Endothelial cell of umbilical vein (primary cell): Measurements from ENCODE around the gene SMARCA4. TPM values are rescaled to one million over a fixed set of nuclear protein-coding genes. Genes with fewer than 3 reads are reported as not detected.

Source experiments
- BruUV-seq: library from RNA; stranded (reverse); fragments of 400-500 nt; replicated peaks from 2 replicates; lab custom pipeline; 2021; lab: Mats Ljungman, UMichigan
- CTCF ChIA-PET: fragments of 300-600, 350-600 bp; sonication (Branson Sonifier 250); formaldehyde crosslinking; loops from one replicate; lab custom pipeline; 2021; ENCODE audit warnings: antibody characterized with exemption, inconsistent platforms; lab: Charles Lee
- POLR2A ChIA-PET: fragments of 300-600, 350-600 bp; sonication (Branson Sonifier 250); formaldehyde crosslinking; loops from one replicate; lab custom pipeline; 2021; ENCODE audit warnings: antibody characterized with exemption, inconsistent platforms; lab: Charles Lee
- DNase-seq: peaks from one replicate; pipeline ENCODE4 v3.0.0-alpha.2; 2011; ENCODE audit warnings: low read depth, low spot score
- FAIRE-seq: peaks from 2 replicates; lab custom pipeline; 2011; peaks lifted over from hg19 to GRCh38; lab: Jason Lieb, UNC
- H2AFZ ChIP-seq: 2 replicates; pipeline ENCODE4 v1.6.0; 2012; ENCODE audit warnings: low read depth, low read length, control low read depth, inconsistent platforms
- H3K27ac ChIP-seq: 2 replicates; pipeline ENCODE4 v1.5.1; 2011; ENCODE audit warnings: low read depth, mild to moderate bottlenecking, control low read depth, low read length, moderate library complexity; ENCODE audit not compliant: insufficient read depth
- H3K27me3 ChIP-seq, 2 experiments: 2 replicates each; pipeline versions ENCODE4 v1.6.0 to v1.6.1; 2011; ENCODE audit warnings: low read length in 2 of 2, mixed read lengths in 1 of 2; ENCODE audit not compliant: control insufficient read depth in 2 of 2, insufficient read depth in 2 of 2
- H3K36me3 ChIP-seq, 2 experiments: 2 replicates in 1 of 2; 3 replicates in 1 of 2; pipeline ENCODE4 v1.5.1; 2011; ENCODE audit warnings: low read length in 2 of 2, mild to moderate bottlenecking in 1 of 2, moderate library complexity in 1 of 2; ENCODE audit not compliant: control insufficient read depth in 2 of 2, insufficient read depth in 2 of 2; ENCODE audit errors: extremely low read depth in 1 of 2
- H3K4me1 ChIP-seq: 3 replicates; pipeline ENCODE4 v1.5.1; 2011; ENCODE audit warnings: mild to moderate bottlenecking, low read length; ENCODE audit not compliant: control insufficient read depth, insufficient read depth; ENCODE audit errors: extremely low read depth
- H3K4me2 ChIP-seq: 2 replicates; pipeline ENCODE4 v1.6.1; 2011; ENCODE audit warnings: low read length, control low read depth, mixed read lengths; ENCODE audit not compliant: insufficient read depth
- H3K4me3 ChIP-seq, 3 experiments: fragments of 200-600 bp in 1 of 3; sonication (generic), shearing (Covaris generic) in 1 of 3; replicated peaks in 1 of 3; 2 replicates each; pipeline ENCODE4 v1.5.1; 2011 to 2016; ENCODE audit warnings: control low read depth in 3 of 3, low read length in 3 of 3, mild to moderate bottlenecking in 2 of 3, inconsistent platforms in 1 of 3, low read depth in 1 of 3, moderate library complexity in 1 of 3; ENCODE audit not compliant: insufficient read depth in 1 of 3
- H3K79me2 ChIP-seq: 2 replicates; pipeline ENCODE4 v1.6.0; 2012; ENCODE audit warnings: low read length, inconsistent platforms; ENCODE audit not compliant: control insufficient read depth, insufficient read depth
- H3K9ac ChIP-seq: replicated peaks from 2 replicates; pipeline ENCODE3; 2011; ENCODE audit warnings: low read length, control low read depth; ENCODE audit not compliant: insufficient read depth; ENCODE audit errors: extremely low read depth
- H3K9me1 ChIP-seq: replicated peaks from 3 replicates; pipeline ENCODE4 v1.6.0; 2011; ENCODE audit warnings: mild to moderate bottlenecking, low read length; ENCODE audit not compliant: control insufficient read depth, insufficient read depth; ENCODE audit errors: extremely low read depth
- H3K9me3 ChIP-seq: replicated peaks from 2 replicates; pipeline ENCODE4 v1.5.1; 2012; ENCODE audit warnings: low read length, inconsistent platforms; ENCODE audit not compliant: control insufficient read depth, insufficient read depth
- H4K20me1 ChIP-seq: replicated peaks from 2 replicates; pipeline ENCODE3; 2011; ENCODE audit warnings: mild to moderate bottlenecking, low read length; ENCODE audit not compliant: control insufficient read depth, insufficient read depth; ENCODE audit errors: extremely low read depth
- EZH2 ChIP-seq: IDR thresholded peaks from 2 replicates; pipeline ENCODE4 v1.6.1; 2012; ENCODE audit warnings: borderline replicate concordance, low read depth, mild to moderate bottlenecking, moderate library complexity, low read length, inconsistent platforms; ENCODE audit not compliant: severe bottlenecking
- FOS ChIP-seq: IDR thresholded peaks from 2 replicates; pipeline ENCODE4 v1.6.1; 2011; ENCODE audit warnings: mild to moderate bottlenecking, low read length, moderate library complexity, borderline replicate concordance; ENCODE audit not compliant: insufficient read depth
- GATA2 ChIP-seq: IDR thresholded peaks from 2 replicates; pipeline ENCODE4 v1.7.0; 2011; ENCODE audit warnings: low read depth, mild to moderate bottlenecking, moderate library complexity, mixed read lengths, low read length; ENCODE audit not compliant: insufficient read length, insufficient read depth
- JUN ChIP-seq: IDR thresholded peaks from 2 replicates; pipeline ENCODE4 v1.6.1; 2011; ENCODE audit warnings: borderline replicate concordance, low read depth; ENCODE audit not compliant: insufficient read length, insufficient read depth
- MYC ChIP-seq: IDR thresholded peaks from one replicate; pipeline ENCODE4 v1.6.1; 2011; ENCODE audit warnings: mild to moderate bottlenecking, low read depth, low read length
- POLR2A ChIP-seq: IDR thresholded peaks from 2 replicates; pipeline ENCODE4 v1.6.1; 2012; ENCODE audit warnings: low read depth, mild to moderate bottlenecking, control low read depth, low read length
- POLR2AphosphoS5 ChIP-seq: IDR thresholded peaks from 2 replicates; pipeline ENCODE4 v1.6.1; 2012; ENCODE audit warnings: low read depth, mild to moderate bottlenecking, control low read depth, low read length, moderate library complexity; ENCODE audit not compliant: insufficient read depth
- dilution Hi-C: fragments of 300-500 bp; cut with MboI; formaldehyde crosslinking; loops from one replicate; pipeline ENCODE4 v1.15.0; 2019; ENCODE audit warnings: low sequenced_read_pairs; ENCODE audit not compliant: extremely low pct_ligation_motif_present
- intact Hi-C: fragments of 100-400 bp; cut with micrococcal nuclease; formaldehyde crosslinking; loops from one replicate; pipeline ENCODE4 v1.10.0; 2022
- polyA plus RNA-seq, 4 experiments: library from polyadenylated mRNA; depleted of rRNA in 3 of 4; stranded (reverse) in 3 of 4; unstranded in 1 of 4; fragments of >200 nt; gene quantifications; 2 replicates each; pipeline versions ENCODE4 v1.2.1 to v1.2.3, GENCODE V29; 2011 to 2012; ENCODE audit warnings: missing spikeins in 1 of 4
- total RNA-seq: library from RNA; stranded (reverse); gene quantifications from 2 replicates; pipeline ENCODE4 v1.2.3, GENCODE V29; 2021
- TF ChIP-seq, protein P1 (sequence below): IDR thresholded peaks from 2 replicates; pipeline ENCODE4 v1.6.1; 2011; ENCODE audit not compliant: insufficient read depth, insufficient read length
- TF ChIP-seq, protein P2 (sequence below), 2 donors: IDR thresholded peaks; 1 replicate in 1 of 2; 2 replicates in 1 of 2; pipeline ENCODE4 v1.5.1; 2011; ENCODE audit warnings: low read length in 2 of 2, mild to moderate bottlenecking in 2 of 2, moderate library complexity in 2 of 2, control low read depth in 1 of 2, inconsistent platforms in 1 of 2, low read depth in 1 of 2; ENCODE audit not compliant: insufficient read depth in 1 of 2; ENCODE audit errors: extremely low read depth in 1 of 2

The SMARCA4 gene
- total and polyA plus RNA-seq, 2 donors (not counting 3 experiments of a cell fraction or from before 2014, with no cell fraction given) = 65.0 to 177 TPM

DNA sequence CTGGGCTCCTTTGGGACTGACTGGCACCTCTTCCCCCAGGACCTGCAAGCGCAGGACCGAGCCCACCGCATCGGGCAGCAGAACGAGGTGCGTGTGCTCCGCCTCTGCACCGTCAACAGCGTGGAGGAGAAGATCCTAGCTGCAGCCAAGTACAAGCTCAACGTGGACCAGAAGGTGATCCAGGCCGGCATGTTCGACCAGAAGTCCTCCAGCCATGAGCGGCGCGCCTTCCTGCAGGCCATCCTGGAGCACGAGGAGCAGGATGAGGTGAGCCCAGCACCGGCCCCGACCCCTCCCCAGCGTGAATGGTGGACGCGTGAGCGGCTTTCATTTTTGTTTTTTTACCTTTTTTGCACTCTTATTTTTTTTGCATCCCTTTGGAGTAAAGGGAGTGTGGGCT, 72.4 kb downstream of the SMARCA4 start:
- Histone ChIP-seq H3K9me3 (no peaks in the 10 kb centered on the region), H2AFZ (no peak overlapping the region), H3K4me1 (no peaks in the 10 kb centered on the region), H3K4me3 (no peak overlapping the region), H3K9me1 (no peaks in the 10 kb centered on the region), H3K27ac (no peak overlapping the region), H3K36me3 (peaks cover 27 to 75% of the 10 kb centered on the region in 2 experiments), H3K79me2 (peaks cover 6% of the 10 kb centered on the region), H4K20me1 (no peaks in the 10 kb centered on the region), H3K9ac (no peak overlapping the region), H3K4me2 (no peak overlapping the region), H3K27me3 (no peaks in the 10 kb centered on the region)
- FAIRE-seq = no peak
- CTCF ChIA-PET = interaction anchor here (0.8 kb wide), 1 partner anchor 24 kb away, joined by 3 read pairs; no protein-coding TSS in a partner anchor
- POLR2A ChIA-PET = no interaction called here
- DNase-seq = no peak
- intact Hi-C loops (no loop called here), dilution Hi-C loops (no loop called here)
- TF ChIP-seq POLR2A = no peak
- TF ChIP-seq FOS = no peak
- TF ChIP-seq JUN = no peak
- TF ChIP-seq, protein P1, sequence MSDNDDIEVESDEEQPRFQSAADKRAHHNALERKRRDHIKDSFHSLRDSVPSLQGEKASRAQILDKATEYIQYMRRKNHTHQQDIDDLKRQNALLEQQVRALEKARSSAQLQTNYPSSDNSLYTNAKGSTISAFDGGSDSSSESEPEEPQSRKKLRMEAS = no peak
- no peak for TF ChIP-seq GATA2
- TF ChIP-seq MYC = no peak
- BruUV-seq = no TSS peak

DNA sequence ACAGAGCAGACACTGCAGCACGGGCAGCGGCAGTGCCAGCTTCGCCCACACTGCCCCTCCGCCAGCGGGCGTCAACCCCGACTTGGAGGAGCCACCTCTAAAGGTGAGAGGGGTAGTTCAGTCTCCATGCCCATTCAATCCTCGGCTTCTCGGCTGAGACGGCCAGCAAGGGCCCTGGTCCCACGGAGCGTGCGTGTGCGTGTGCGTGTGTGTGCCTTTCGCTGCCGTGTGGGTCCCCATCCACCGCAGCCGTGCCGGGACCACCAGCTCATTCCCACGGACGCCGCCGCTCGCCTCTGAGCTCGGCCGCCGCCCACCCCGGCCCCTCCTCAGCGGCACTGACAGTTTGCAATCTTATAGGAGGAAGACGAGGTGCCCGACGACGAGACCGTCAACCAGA, 72.9 kb downstream of the SMARCA4 start:
- Histone ChIP-seq H3K9ac (no peak overlapping the region), H3K36me3 (peaks cover 23 to 72% of the 10 kb centered on the region in 2 experiments), H3K27ac (no peak overlapping the region), H3K4me1 (no peaks in the 10 kb centered on the region), H3K4me2 (no peak overlapping the region), H3K79me2 (peaks cover 6% of the 10 kb centered on the region), H3K9me1 (no peaks in the 10 kb centered on the region), H4K20me1 (no peaks in the 10 kb centered on the region), H3K9me3 (no peaks in the 10 kb centered on the region), H3K4me3 (no peak overlapping the region), H3K27me3 (no peaks in the 10 kb centered on the region), H2AFZ (no peak overlapping the region)
- dilution Hi-C loops = no loop called here
- DNase-seq (no peak), FAIRE-seq (no peak)
- ChIA-PET CTCF (interaction anchor here (3.0 to 3.1 kb wide), 2 partner anchors 92 kb away, joined by 19 to 30 read pairs; no protein-coding TSS in a partner anchor), POLR2A (no interaction called here)
- intact Hi-C loops = no loop called here
- TF ChIP-seq JUN (no peak), POLR2A (no peak), FOS (no peak), EZH2 (no peak), MYC (no peak), GATA2 (no peak), POLR2AphosphoS5 (no peak)
- TF ChIP-seq, protein P1 = no peak
- TF ChIP-seq, protein P2, sequence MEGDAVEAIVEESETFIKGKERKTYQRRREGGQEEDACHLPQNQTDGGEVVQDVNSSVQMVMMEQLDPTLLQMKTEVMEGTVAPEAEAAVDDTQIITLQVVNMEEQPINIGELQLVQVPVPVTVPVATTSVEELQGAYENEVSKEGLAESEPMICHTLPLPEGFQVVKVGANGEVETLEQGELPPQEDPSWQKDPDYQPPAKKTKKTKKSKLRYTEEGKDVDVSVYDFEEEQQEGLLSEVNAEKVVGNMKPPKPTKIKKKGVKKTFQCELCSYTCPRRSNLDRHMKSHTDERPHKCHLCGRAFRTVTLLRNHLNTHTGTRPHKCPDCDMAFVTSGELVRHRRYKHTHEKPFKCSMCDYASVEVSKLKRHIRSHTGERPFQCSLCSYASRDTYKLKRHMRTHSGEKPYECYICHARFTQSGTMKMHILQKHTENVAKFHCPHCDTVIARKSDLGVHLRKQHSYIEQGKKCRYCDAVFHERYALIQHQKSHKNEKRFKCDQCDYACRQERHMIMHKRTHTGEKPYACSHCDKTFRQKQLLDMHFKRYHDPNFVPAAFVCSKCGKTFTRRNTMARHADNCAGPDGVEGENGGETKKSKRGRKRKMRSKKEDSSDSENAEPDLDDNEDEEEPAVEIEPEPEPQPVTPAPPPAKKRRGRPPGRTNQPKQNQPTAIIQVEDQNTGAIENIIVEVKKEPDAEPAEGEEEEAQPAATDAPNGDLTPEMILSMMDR (IDR thresholded peaks at IDR 0.05; ENCODE audit: extremely low read depth in 1 of 2, insufficient read depth in 1 of 2, low read depth in 1 of 2, low read length in 2 of 2) = no peak
- no TSS peak for BruUV-seq
